Neuronal stem cell (in vitro differentiated cells): ENCODE measurements around the gene BSG.
"Not testable (repeated sequence)": the region's sequence is repeated elsewhere in the genome, so short reads cannot be mapped to it uniquely, and the experiment has no call there.

ENCODE experiments used
- DNase-seq: peaks from one replicate; pipeline ENCODE4 v3.0.0-alpha.2; 2013; ENCODE audit warnings: low spot score
- H2AFZ ChIP-seq: one replicate; pipeline ENCODE4 v1.6.1; 2013; ENCODE audit warnings: mild to moderate bottlenecking, low read length, inconsistent platforms
- H2AK5ac ChIP-seq: 2 replicates; pipeline ENCODE4 v1.6.1; 2013; ENCODE audit warnings: low read depth, mild to moderate bottlenecking, inconsistent platforms, low read length, moderate library complexity, mixed read lengths
- H2BK120ac ChIP-seq: 2 replicates; pipeline ENCODE4 v1.6.1; 2013; ENCODE audit warnings: low read depth, mild to moderate bottlenecking, inconsistent platforms, low read length, moderate library complexity, mixed read lengths
- H2BK12ac ChIP-seq: one replicate; pipeline ENCODE4 v1.6.1; 2013; ENCODE audit warnings: low read length, inconsistent platforms
- H2BK15ac ChIP-seq: 2 replicates; pipeline ENCODE4 v1.6.1; 2013; ENCODE audit warnings: mild to moderate bottlenecking, low read length, inconsistent platforms, mixed read lengths
- H2BK5ac ChIP-seq: one replicate; pipeline ENCODE4 v1.6.1; 2013; ENCODE audit warnings: inconsistent platforms, mild to moderate bottlenecking, low read length, moderate library complexity
- H3K14ac ChIP-seq: one replicate; pipeline ENCODE4 v1.6.1; 2013; ENCODE audit warnings: low read length, inconsistent platforms
- H3K18ac ChIP-seq: 2 replicates; pipeline ENCODE4 v1.6.1; 2013; ENCODE audit warnings: low read length, inconsistent platforms
- H3K23ac ChIP-seq: 2 replicates; pipeline ENCODE4 v1.6.1; 2013; ENCODE audit warnings: low read depth, mild to moderate bottlenecking, mixed read lengths, low read length, inconsistent platforms; ENCODE audit not compliant: poor library complexity
- H3K27ac ChIP-seq: replicated peaks from 3 replicates; pipeline ENCODE4 v1.5.1; 2013; ENCODE audit warnings: low read length, inconsistent platforms
- H3K27me3 ChIP-seq, 3 experiments: 2 replicates each; pipeline ENCODE4 v1.6.1; 2013; ENCODE audit warnings: low read length in 3 of 3, mild to moderate bottlenecking in 2 of 3, inconsistent platforms in 1 of 3, low read depth in 1 of 3, mixed read lengths in 1 of 3, moderate library complexity in 1 of 3; ENCODE audit not compliant: control insufficient read depth in 3 of 3, insufficient read depth in 3 of 3
- H3K36me3 ChIP-seq, 2 donors: replicated peaks in 1 of 2; 2 replicates each; pipeline ENCODE4 v1.6.1; 2013; ENCODE audit warnings: low read length in 2 of 2; ENCODE audit not compliant: control insufficient read depth in 2 of 2, insufficient read depth in 2 of 2
- H3K4ac ChIP-seq: 2 replicates; pipeline ENCODE4 v1.6.1; 2013; ENCODE audit warnings: inconsistent platforms, mild to moderate bottlenecking, low read length, moderate library complexity
- H3K4me1 ChIP-seq, 2 donors: 1 replicate in 1 of 2; 2 replicates in 1 of 2; pipeline ENCODE4 v1.6.1; 2013; ENCODE audit warnings: low read length in 2 of 2, low read depth in 1 of 2; ENCODE audit not compliant: control insufficient read depth in 2 of 2, insufficient read depth in 1 of 2
- H3K4me2 ChIP-seq: one replicate; pipeline ENCODE4 v1.6.1; 2013; ENCODE audit warnings: mild to moderate bottlenecking, low read length, inconsistent platforms; ENCODE audit not compliant: insufficient read depth, poor library complexity, severe bottlenecking
- H3K4me3 ChIP-seq, 2 donors: 2 replicates each; pipeline ENCODE4 v1.5.1; 2013; ENCODE audit warnings: low read length in 2 of 2, mild to moderate bottlenecking in 2 of 2, inconsistent platforms in 1 of 2, moderate library complexity in 1 of 2
- H3K79me1 ChIP-seq: one replicate; pipeline ENCODE4 v1.6.1; 2013; ENCODE audit warnings: low read depth, mild to moderate bottlenecking, inconsistent platforms, low read length, moderate library complexity
- H3K9ac ChIP-seq: one replicate; pipeline ENCODE4 v1.6.1; 2013; ENCODE audit warnings: mild to moderate bottlenecking, low read depth, low read length, inconsistent platforms; ENCODE audit not compliant: poor library complexity
- H3K9me3 ChIP-seq, 2 donors: replicated peaks in 1 of 2; 2 replicates each; pipeline versions ENCODE3 to v1.6.1; 2013; ENCODE audit warnings: low read length in 2 of 2, mild to moderate bottlenecking in 2 of 2, inconsistent platforms in 1 of 2, low read depth in 1 of 2, mixed read lengths in 1 of 2, moderate library complexity in 1 of 2; ENCODE audit not compliant: control insufficient read depth in 2 of 2, insufficient read depth in 1 of 2
- H4K8ac ChIP-seq: one replicate; pipeline ENCODE4 v1.6.1; 2013; ENCODE audit warnings: low read depth, mild to moderate bottlenecking, inconsistent platforms, low read length, moderate library complexity
- H4K91ac ChIP-seq: one replicate; pipeline ENCODE4 v1.6.1; 2013; ENCODE audit warnings: low read length, low read depth, mild to moderate bottlenecking, inconsistent platforms; ENCODE audit not compliant: poor library complexity
- WGBS, 2 donors: extraction: QIAGEN DNeasy Blood & Tissue Kit; methylation state at CpG; one replicate each; pipeline ENCODE4 v1.1.7; 2013; ENCODE audit warnings: missing lambda C conversion rate in 2 of 2, mixed read lengths in 1 of 2; ENCODE audit not compliant: insufficient read length in 2 of 2, insufficient replicate concordance in 1 of 2; ENCODE audit errors: extremely low coverage in 2 of 2; 5-methylcytosine and 5-hydroxymethylcytosine counted together

Gene BSG

GRCh38 chr19:602391-603301 is 30.2 kb downstream of the BSG start:
- Histone ChIP-seq H3K9ac (no peak overlapping the region), H3K27me3 (no peaks in the 10 kb centered on the region), H3K9me3 (peaks cover 2 to 7% of the 10 kb centered on the region in 2 donors), H4K91ac (no peak overlapping the region), H2BK5ac (no peak overlapping the region), H3K4ac (no peak overlapping the region), H3K79me1 (no peaks in the 10 kb centered on the region), H2BK120ac (no peak overlapping the region), H4K8ac (no peak overlapping the region), H2AFZ (no peak overlapping the region), H3K27ac (no peak overlapping the region), H3K14ac (no peak overlapping the region), H2AK5ac (no peak overlapping the region), H3K4me3 (no peak overlapping the region), H3K4me2 (no peak overlapping the region), H3K36me3 (no peaks in the 10 kb centered on the region), H2BK15ac (no peak overlapping the region), H3K4me1 (peaks cover 0 to 2% of the 10 kb centered on the region in 2 donors), H3K23ac (no peak overlapping the region), H3K18ac (no peak overlapping the region), H2BK12ac (no peak overlapping the region)
- DNase-seq, result no peak
- WGBS, 2 donors, result no CpG with 5 or more reads among the region's 35 CpGs

- not testable (repeated sequence) for H2BK5ac ChIP-seq, H3K9ac ChIP-seq, H2BK120ac ChIP-seq, H3K36me3 ChIP-seq, H3K79me1 ChIP-seq, H3K18ac ChIP-seq, H3K4me2 ChIP-seq, H3K27me3 ChIP-seq, H3K4me3 ChIP-seq, H3K27ac ChIP-seq, H4K8ac ChIP-seq, H2AK5ac ChIP-seq, H3K9me3 ChIP-seq, H3K4ac ChIP-seq, H3K23ac ChIP-seq, H4K91ac ChIP-seq, H3K14ac ChIP-seq, H2BK12ac ChIP-seq, DNase-seq, H2BK15ac ChIP-seq, H3K4me1 ChIP-seq, H2AFZ ChIP-seq
- WGBS, 2 donors, result no CpG with 5 or more reads among the region's 13 CpGs
Measured at GRCh38 chr19:603302-603639, 30.9 kb downstream of the BSG start.

DNA sequence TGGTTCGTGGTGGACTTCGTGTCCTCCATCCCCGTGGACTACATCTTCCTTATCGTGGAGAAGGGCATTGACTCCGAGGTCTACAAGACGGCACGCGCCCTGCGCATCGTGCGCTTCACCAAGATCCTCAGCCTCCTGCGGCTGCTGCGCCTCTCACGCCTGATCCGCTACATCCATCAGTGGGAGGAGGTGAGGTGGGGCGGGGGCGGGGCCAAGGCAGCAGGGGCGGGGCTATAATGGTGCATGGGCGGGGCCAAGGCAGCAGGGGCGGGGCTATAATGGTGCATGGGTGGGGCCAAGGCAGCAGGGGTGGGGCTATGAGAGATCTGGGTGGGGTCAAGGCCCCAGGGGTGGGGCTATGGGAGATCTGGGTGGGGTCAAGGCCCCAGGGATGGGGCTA is 31.4 kb downstream of the BSG start:
- not testable (repeated sequence) for H3K4me1 ChIP-seq, H3K4ac ChIP-seq, H2BK15ac ChIP-seq, H4K8ac ChIP-seq, H2AK5ac ChIP-seq, H2BK12ac ChIP-seq, H3K4me2 ChIP-seq, H3K36me3 ChIP-seq, H3K14ac ChIP-seq, H2BK5ac ChIP-seq, H3K79me1 ChIP-seq, H2AFZ ChIP-seq, H3K9ac ChIP-seq, DNase-seq, H3K27me3 ChIP-seq, H4K91ac ChIP-seq, H3K4me3 ChIP-seq, H2BK120ac ChIP-seq, H3K18ac ChIP-seq, H3K23ac ChIP-seq, H3K27ac ChIP-seq, H3K9me3 ChIP-seq
- no CpG with 5 or more reads among the region's 20 CpGs for WGBS, 2 donors

DNA sequence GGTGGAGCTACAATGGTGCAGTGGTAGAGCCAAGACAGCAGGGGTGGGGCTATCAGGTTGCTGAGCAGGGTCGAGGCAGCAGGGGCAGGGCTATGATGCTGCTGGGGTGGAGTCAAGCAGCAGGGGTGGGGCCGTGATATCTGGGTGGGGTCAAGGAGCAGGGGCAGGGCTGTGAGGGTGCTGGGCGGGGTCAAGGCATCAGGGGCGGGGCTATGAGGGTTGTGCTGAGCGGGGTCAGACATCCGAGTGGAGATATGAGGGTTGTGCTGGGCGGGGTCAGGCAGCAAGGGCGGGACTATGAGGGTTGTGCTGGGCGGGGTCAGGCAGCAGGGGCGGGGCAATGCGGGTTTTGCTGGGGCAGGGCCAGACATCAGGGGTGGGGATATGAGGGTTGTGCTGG is 32.0 kb downstream of the BSG start:
- Histone ChIP-seq H2BK5ac (no peak overlapping the region), H3K14ac (no peak overlapping the region), H3K9me3 (peaks cover 2 to 7% of the 10 kb centered on the region in 2 donors), H2BK120ac (no peak overlapping the region), H3K36me3 (no peaks in the 10 kb centered on the region), H3K4me3 (no peak overlapping the region), H4K8ac (no peak overlapping the region), H3K18ac (no peak overlapping the region), H3K23ac (no peak overlapping the region), H3K4me2 (no peak overlapping the region), H3K79me1 (no peaks in the 10 kb centered on the region), H3K9ac (no peak overlapping the region), H4K91ac (no peak overlapping the region), H3K4me1 (peaks cover 0 to 2% of the 10 kb centered on the region in 2 donors), H3K27ac (no peak overlapping the region), H3K27me3 (no peaks in the 10 kb centered on the region), H3K4ac (no peak overlapping the region), H2AK5ac (no peak overlapping the region), H2BK12ac (no peak overlapping the region), H2AFZ (no peak overlapping the region), H2BK15ac (no peak overlapping the region)
- WGBS, 2 donors, result no CpG with 5 or more reads among the region's 11 CpGs
- no peak for DNase-seq
